ENCODE results near the gene MYH6.

Gene MYH6

DNA sequence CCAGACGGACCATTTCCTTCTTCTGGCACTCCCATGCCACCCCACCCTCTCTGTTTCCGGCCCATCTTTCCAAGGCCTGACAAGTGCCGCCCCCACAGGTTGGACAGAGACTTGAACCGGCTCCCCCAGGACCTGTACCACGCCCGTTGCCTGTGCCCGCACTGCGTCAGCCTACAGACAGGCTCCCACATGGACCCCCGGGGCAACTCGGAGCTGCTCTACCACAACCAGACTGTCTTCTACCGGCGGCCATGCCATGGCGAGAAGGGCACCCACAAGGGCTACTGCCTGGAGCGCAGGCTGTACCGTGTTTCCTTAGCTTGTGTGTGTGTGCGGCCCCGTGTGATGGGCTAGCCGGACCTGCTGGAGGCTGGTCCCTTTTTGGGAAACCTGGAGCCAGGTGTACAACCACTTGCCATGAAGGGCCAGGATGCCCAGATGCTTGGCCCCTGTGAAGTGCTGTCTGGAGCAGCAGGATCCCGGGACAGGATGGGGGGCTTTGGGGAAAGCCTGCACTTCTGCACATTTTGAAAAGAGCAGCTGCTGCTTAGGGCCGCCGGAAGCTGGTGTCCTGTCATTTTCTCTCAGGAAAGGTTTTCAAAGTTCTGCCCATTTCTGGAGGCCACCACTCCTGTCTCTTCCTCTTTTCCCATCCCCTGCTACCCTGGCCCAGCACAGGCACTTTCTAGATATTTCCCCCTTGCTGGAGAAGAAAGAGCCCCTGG is 32.4 kb downstream of the MYH6 start:
- TF ChIP-seq, protein P1, sequence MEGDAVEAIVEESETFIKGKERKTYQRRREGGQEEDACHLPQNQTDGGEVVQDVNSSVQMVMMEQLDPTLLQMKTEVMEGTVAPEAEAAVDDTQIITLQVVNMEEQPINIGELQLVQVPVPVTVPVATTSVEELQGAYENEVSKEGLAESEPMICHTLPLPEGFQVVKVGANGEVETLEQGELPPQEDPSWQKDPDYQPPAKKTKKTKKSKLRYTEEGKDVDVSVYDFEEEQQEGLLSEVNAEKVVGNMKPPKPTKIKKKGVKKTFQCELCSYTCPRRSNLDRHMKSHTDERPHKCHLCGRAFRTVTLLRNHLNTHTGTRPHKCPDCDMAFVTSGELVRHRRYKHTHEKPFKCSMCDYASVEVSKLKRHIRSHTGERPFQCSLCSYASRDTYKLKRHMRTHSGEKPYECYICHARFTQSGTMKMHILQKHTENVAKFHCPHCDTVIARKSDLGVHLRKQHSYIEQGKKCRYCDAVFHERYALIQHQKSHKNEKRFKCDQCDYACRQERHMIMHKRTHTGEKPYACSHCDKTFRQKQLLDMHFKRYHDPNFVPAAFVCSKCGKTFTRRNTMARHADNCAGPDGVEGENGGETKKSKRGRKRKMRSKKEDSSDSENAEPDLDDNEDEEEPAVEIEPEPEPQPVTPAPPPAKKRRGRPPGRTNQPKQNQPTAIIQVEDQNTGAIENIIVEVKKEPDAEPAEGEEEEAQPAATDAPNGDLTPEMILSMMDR (IDR thresholded peaks at IDR 0.05; ENCODE audit: insufficient read depth, low read length), result no peak
- no peak for TF ChIP-seq POLR2AphosphoS5 (IDR thresholded peaks at IDR 0.05; ENCODE audit: low read depth)
- TF ChIP-seq, protein P2, sequence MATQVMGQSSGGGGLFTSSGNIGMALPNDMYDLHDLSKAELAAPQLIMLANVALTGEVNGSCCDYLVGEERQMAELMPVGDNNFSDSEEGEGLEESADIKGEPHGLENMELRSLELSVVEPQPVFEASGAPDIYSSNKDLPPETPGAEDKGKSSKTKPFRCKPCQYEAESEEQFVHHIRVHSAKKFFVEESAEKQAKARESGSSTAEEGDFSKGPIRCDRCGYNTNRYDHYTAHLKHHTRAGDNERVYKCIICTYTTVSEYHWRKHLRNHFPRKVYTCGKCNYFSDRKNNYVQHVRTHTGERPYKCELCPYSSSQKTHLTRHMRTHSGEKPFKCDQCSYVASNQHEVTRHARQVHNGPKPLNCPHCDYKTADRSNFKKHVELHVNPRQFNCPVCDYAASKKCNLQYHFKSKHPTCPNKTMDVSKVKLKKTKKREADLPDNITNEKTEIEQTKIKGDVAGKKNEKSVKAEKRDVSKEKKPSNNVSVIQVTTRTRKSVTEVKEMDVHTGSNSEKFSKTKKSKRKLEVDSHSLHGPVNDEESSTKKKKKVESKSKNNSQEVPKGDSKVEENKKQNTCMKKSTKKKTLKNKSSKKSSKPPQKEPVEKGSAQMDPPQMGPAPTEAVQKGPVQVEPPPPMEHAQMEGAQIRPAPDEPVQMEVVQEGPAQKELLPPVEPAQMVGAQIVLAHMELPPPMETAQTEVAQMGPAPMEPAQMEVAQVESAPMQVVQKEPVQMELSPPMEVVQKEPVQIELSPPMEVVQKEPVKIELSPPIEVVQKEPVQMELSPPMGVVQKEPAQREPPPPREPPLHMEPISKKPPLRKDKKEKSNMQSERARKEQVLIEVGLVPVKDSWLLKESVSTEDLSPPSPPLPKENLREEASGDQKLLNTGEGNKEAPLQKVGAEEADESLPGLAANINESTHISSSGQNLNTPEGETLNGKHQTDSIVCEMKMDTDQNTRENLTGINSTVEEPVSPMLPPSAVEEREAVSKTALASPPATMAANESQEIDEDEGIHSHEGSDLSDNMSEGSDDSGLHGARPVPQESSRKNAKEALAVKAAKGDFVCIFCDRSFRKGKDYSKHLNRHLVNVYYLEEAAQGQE (IDR thresholded peaks at IDR 0.05; ENCODE audit: insufficient replicate concordance, low read depth), result no peak
- no peak for TF ChIP-seq SPI1 (IDR thresholded peaks at IDR 0.05; ENCODE audit: borderline replicate concordance, low read depth)
- TF ChIP-seq GABPA (IDR thresholded peaks at IDR 0.05; ENCODE audit: low read depth), result no peak
- Histone ChIP-seq H3K27ac (replicated peaks) (no peak overlapping the region), H3K4me3 (replicated peaks; ENCODE audit: insufficient read depth, low read length) (no peak overlapping the region), H3K27me3 (ENCODE audit: insufficient read depth, poor library complexity, severe bottlenecking) (no peaks in the 10 kb centered on the region)
- no peak for DNase-seq (ENCODE audit: low read depth in 1 of 2, low spot score in 1 of 2)

DNA sequence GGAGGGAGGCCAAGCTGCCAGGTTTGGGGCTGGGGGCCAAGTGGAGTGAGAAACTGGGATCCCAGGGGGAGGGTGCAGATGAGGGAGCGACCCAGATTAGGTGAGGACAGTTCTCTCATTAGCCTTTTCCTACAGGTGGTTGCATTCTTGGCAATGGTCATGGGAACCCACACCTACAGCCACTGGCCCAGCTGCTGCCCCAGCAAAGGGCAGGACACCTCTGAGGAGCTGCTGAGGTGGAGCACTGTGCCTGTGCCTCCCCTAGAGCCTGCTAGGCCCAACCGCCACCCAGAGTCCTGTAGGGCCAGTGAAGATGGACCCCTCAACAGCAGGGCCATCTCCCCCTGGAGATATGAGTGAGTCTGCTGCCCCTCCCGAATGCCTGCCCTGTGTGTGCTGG is 35.0 kb downstream of the MYH6 start:
- Histone ChIP-seq H3K27me3 (ENCODE audit: insufficient read depth, poor library complexity, severe bottlenecking) (peaks cover 4% of the 10 kb centered on the region), H3K4me3 (replicated peaks; ENCODE audit: insufficient read depth, low read length) (no peak overlapping the region), H3K27ac (replicated peaks) (no peak overlapping the region)
- no peak for DNase-seq (ENCODE audit: low read depth in 1 of 2, low spot score in 1 of 2)
- TF ChIP-seq SPI1 (IDR thresholded peaks at IDR 0.05; ENCODE audit: borderline replicate concordance, low read depth) (no peak), GABPA (IDR thresholded peaks at IDR 0.05; ENCODE audit: low read depth) (no peak), POLR2AphosphoS5 (IDR thresholded peaks at IDR 0.05; ENCODE audit: low read depth) (no peak)
- TF ChIP-seq, protein P1 (IDR thresholded peaks at IDR 0.05; ENCODE audit: insufficient read depth, low read length), result no peak
- TF ChIP-seq, protein P2 (IDR thresholded peaks at IDR 0.05; ENCODE audit: insufficient replicate concordance, low read depth), result no peak

DNA sequence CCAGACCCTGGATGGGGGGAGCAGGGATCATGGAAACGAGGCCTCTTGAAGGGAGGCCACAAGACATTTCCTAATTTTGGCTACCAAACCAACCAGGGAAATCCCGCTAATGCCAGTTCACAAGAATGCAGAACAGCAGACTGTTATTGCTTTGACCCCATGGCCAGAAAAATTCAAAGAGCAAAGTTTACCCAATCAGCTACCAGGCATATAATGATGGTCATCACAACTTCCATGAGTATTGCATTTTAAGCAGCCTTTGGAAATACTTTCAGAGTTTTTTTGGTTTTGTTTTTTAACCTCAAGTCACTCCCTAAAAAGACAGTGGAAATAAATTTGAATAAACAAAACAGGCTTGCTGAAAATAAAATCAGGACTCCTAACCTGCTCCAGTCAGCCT is 35.6 kb downstream of the MYH6 start, which contains the start of gene IL25:
Gene IL25 (plus strand): TSS at position 301 of the 400 bp plus-strand sequence.
- no peak within 1 kb of the TSS for H3K27ac ChIP-seq (replicated peaks)
- H3K27me3 ChIP-seq (ENCODE audit: insufficient read depth, poor library complexity, severe bottlenecking), result peaks cover 7% of the 10 kb centered on the region
- no peak within 1 kb of the TSS for H3K4me3 ChIP-seq (replicated peaks; ENCODE audit: insufficient read depth, low read length)
- no peak for TF ChIP-seq POLR2AphosphoS5 (IDR thresholded peaks at IDR 0.05; ENCODE audit: low read depth)
- TF ChIP-seq, protein P1 (IDR thresholded peaks at IDR 0.05; ENCODE audit: insufficient read depth, low read length), result no peak
- TF ChIP-seq GABPA (IDR thresholded peaks at IDR 0.05; ENCODE audit: low read depth), result no peak
- TF ChIP-seq SPI1 (IDR thresholded peaks at IDR 0.05; ENCODE audit: borderline replicate concordance, low read depth), result no peak
- TF ChIP-seq, protein P2 (IDR thresholded peaks at IDR 0.05; ENCODE audit: insufficient replicate concordance, low read depth), result no peak
- no peak for DNase-seq (ENCODE audit: low read depth in 1 of 2, low spot score in 1 of 2)

Data from HL-60 (cell line).